ENCODE results near the gene PKD2. TPM values are rescaled to one million over a fixed set of nuclear protein-coding genes. Genes with fewer than 3 reads are reported as not detected.

The PKD2 gene
- polyA plus RNA-seq, 1 of the 3 experiments (the other 2 are of a cell fraction): 44.6 TPM

DNA sequence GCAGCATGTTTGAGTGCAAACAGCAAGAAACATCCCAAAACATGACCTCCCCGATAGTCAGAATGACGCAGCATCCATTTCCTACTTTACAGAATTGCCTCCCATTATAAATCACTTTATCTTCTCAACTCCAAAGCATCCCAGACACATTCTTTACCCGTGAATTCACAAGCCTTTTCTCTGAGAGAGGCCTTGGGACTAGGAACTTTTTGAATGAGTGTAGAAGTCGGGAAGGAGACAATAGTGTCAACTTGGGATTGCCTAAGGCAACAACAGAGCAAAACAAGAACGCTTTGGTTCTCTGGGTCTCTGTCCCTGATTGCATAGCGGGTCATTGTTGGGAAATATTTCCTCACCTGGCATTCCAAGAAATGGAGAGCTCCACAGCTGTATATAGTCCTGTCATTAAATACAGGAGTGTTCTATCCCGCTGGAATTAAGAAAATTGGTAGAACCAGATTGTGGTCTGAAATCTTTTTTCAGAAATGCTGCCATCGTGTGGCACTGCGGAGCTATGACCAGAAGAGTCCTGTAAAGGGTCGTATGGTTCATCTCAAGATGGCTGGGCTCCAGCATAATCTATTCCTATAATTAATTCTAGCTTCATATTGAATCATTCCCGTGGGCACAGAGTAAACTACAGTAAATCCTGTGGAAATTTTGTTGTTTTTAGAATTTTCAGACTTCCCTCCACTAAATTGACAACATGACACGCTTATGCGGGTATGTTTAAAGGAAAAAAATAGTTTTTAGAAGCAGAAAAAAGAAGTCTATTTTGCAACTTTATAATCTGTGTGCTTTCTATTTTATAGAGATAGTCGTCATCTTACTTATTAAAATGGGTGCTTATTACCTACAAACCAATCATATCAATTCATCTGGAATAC, 33.9 kb upstream of the PKD2 start:
- no peaks in the 10 kb centered on the region for H3K9me3 ChIP-seq
- DNase-seq: peak; percentile 66
- peak overlapping the region; percentile 36; the same call in 1 of the 2 replicates for H3K9ac ChIP-seq
- peak overlapping the region in 1 of 2 experiments; percentile 69; a peak in 2 of 4 replicates for H3K27ac ChIP-seq (ENCODE audit: low read depth in 2 of 2, low read length in 1 of 2)
- peak; percentile 77 for TF ChIP-seq RAD21 (IDR thresholded peaks at IDR 0.05; ENCODE audit: low read length)
- no peak for TF ChIP-seq JUND (IDR thresholded peaks at IDR 0.05)
- TF ChIP-seq, protein P1, sequence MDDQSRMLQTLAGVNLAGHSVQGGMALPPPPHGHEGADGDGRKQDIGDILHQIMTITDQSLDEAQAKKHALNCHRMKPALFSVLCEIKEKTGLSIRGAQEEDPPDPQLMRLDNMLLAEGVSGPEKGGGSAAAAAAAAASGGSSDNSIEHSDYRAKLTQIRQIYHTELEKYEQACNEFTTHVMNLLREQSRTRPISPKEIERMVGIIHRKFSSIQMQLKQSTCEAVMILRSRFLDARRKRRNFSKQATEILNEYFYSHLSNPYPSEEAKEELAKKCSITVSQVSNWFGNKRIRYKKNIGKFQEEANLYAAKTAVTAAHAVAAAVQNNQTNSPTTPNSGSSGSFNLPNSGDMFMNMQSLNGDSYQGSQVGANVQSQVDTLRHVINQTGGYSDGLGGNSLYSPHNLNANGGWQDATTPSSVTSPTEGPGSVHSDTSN (IDR thresholded peaks at IDR 0.05): 0 out of 2 replicates have a peak, but pooled peaks have one; percentile 9
- TF ChIP-seq GATA2 (CRISPR knock-in tag; IDR thresholded peaks at IDR 0.05): no peak
- TF ChIP-seq CHD2 (IDR thresholded peaks at IDR 0.05; ENCODE audit: low read length, partially characterized antibody): no peak
- TF ChIP-seq, protein P2, sequence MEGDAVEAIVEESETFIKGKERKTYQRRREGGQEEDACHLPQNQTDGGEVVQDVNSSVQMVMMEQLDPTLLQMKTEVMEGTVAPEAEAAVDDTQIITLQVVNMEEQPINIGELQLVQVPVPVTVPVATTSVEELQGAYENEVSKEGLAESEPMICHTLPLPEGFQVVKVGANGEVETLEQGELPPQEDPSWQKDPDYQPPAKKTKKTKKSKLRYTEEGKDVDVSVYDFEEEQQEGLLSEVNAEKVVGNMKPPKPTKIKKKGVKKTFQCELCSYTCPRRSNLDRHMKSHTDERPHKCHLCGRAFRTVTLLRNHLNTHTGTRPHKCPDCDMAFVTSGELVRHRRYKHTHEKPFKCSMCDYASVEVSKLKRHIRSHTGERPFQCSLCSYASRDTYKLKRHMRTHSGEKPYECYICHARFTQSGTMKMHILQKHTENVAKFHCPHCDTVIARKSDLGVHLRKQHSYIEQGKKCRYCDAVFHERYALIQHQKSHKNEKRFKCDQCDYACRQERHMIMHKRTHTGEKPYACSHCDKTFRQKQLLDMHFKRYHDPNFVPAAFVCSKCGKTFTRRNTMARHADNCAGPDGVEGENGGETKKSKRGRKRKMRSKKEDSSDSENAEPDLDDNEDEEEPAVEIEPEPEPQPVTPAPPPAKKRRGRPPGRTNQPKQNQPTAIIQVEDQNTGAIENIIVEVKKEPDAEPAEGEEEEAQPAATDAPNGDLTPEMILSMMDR (IDR thresholded peaks at IDR 0.05): peak; percentile 88
- TF ChIP-seq SMC3 (IDR thresholded peaks at IDR 0.05; ENCODE audit: low read depth, low read length): peak; percentile 75
- no peak for TF ChIP-seq MXI1 (IDR thresholded peaks at IDR 0.05; ENCODE audit: low read depth, low read length)
- no peaks in the 10 kb centered on the region for H4K20me1 ChIP-seq (ENCODE audit: insufficient read depth)
- H3K36me3 ChIP-seq (replicated peaks in 1 of 2; ENCODE audit: control insufficient read depth in 1 of 2, insufficient read depth in 2 of 2, low read length in 1 of 2): no peaks in the 10 kb centered on the region
- peak overlapping the region; percentile 64; the same call in 1 of the 2 replicates for H3K4me2 ChIP-seq
- CTCF ChIA-PET: interaction anchor here (0.6 to 12.0 kb wide), 32 partner anchors 9 to 554 kb away, joined by 3 to 182 read pairs (median 4); no protein-coding TSS in a partner anchor
- peaks cover 3% of the 10 kb centered on the region; the same call in 1 of the 2 replicates for H3K9me2 ChIP-seq
- H3K27me3 ChIP-seq (ENCODE audit: insufficient read depth): peaks cover 10% of the 10 kb centered on the region; the same call in 1 of the 2 replicates
- H3F3A ChIP-seq (replicated peaks; ENCODE audit: insufficient read depth): no peaks in the 10 kb centered on the region
- WGBS (ENCODE audit: low lambda C conversion rate): 30% methylated on average over 14 of the region's 14 CpGs
- no peaks in the 10 kb centered on the region; a peak in 1 of 4 replicates for H3K4me1 ChIP-seq (ENCODE audit: control insufficient read depth in 1 of 2, insufficient read depth in 2 of 2, low read depth in 1 of 2, low read length in 1 of 2)
- H2AFZ ChIP-seq (ENCODE audit: low read depth): peak overlapping the region; percentile 56
- POLR2A ChIA-PET: no interaction called here
- H3K4me3 ChIP-seq (ENCODE audit: low read depth in 2 of 2, low read length in 1 of 2): peak overlapping the region; percentile 29 to 36; a peak in 3 of 4 replicates
- no peaks in the 10 kb centered on the region for H3K79me2 ChIP-seq (ENCODE audit: insufficient read depth)

DNA sequence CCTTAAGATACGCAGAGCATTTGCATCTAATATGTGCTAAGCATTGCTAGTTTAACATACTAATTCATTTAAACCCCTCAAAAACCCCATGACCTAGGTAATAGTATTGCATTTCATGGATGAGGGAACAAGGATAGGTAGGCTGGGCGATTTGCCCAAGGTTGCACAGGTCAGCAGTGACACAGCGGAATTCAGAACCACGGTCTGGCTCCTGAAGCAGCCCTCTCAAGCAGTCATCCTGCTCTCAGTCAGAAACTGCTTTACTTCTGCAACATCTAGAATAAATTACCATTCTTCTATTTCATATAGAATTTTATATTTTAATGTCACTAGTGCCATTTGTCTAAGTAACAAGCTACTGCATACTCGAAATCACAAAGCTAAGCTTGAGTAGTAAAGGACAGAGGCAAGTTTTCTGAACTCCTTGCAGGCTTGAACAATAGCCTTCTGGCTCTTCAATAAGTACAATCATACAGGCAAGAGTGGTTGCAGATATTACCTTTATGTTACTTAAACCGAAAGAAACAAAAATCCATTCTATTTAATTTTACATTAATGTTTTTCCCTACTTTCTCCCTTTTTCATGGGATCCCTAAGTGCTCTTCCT, 32.5 kb upstream of the PKD2 start:
- Histone ChIP-seq H3K36me3 (replicated peaks in 1 of 2; ENCODE audit: control insufficient read depth in 1 of 2, insufficient read depth in 2 of 2, low read length in 1 of 2) (no peaks in the 10 kb centered on the region), H3K27me3 (ENCODE audit: insufficient read depth) (peaks cover 10% of the 10 kb centered on the region; the same call in 1 of the 2 replicates), H3K27ac (ENCODE audit: low read depth in 2 of 2, low read length in 1 of 2) (no peak overlapping the region), H3F3A (replicated peaks; ENCODE audit: insufficient read depth) (no peaks in the 10 kb centered on the region), H3K9me2 (peaks cover 3% of the 10 kb centered on the region; the same call in 1 of the 2 replicates), H3K4me3 (ENCODE audit: low read depth in 2 of 2, low read length in 1 of 2) (no peak overlapping the region), H2AFZ (ENCODE audit: low read depth) (0 out of 2 replicates have a peak overlapping the region, but pooled peaks have one; percentile 7), H3K4me2 (no peak overlapping the region), H3K4me1 (ENCODE audit: control insufficient read depth in 1 of 2, insufficient read depth in 2 of 2, low read depth in 1 of 2, low read length in 1 of 2) (no peaks in the 10 kb centered on the region; a peak in 1 of 4 replicates), H3K9me3 (no peaks in the 10 kb centered on the region), H3K9ac (no peak overlapping the region), H4K20me1 (ENCODE audit: insufficient read depth) (no peaks in the 10 kb centered on the region), H3K79me2 (ENCODE audit: insufficient read depth) (no peaks in the 10 kb centered on the region)
- ChIA-PET CTCF (interaction anchor here (1.5 to 12.0 kb wide), 5 partner anchors 10 to 237 kb away, joined by 4 to 182 read pairs (median 26); no protein-coding TSS in a partner anchor), POLR2A (no interaction called here)
- DNase-seq: no peak
- WGBS (ENCODE audit: low lambda C conversion rate): 64% methylated on average over 6 of the region's 6 CpGs
- no peak for TF ChIP-seq SMC3 (IDR thresholded peaks at IDR 0.05; ENCODE audit: low read depth, low read length)
- TF ChIP-seq EP300 (IDR thresholded peaks at IDR 0.05; ENCODE audit: borderline replicate concordance in 1 of 2, low read depth in 1 of 2, low read length in 1 of 2): no peak
- TF ChIP-seq ELF1 (IDR thresholded peaks at IDR 0.05): no peak
- TF ChIP-seq NRF1 (IDR thresholded peaks at IDR 0.05; ENCODE audit: low read depth, low read length): no peak
- TF ChIP-seq RFX5 (IDR thresholded peaks at IDR 0.05; ENCODE audit: low read length): no peak
- TF ChIP-seq MEF2A (IDR thresholded peaks at IDR 0.05; ENCODE audit: borderline replicate concordance, low read depth): no peak

All from SK-N-SH (cell line).